GM21390 (cell line): Measurements from ENCODE around the gene ST8SIA1.
"Not testable (repeated sequence)": the region's sequence is repeated elsewhere in the genome, so short reads cannot be mapped to it uniquely, and the experiment has no call there.

Source experiments
- ATAC-seq: cut with Tn5 transposase; IDR thresholded peaks from one replicate; pipeline ENCODE4 v1.9.1; 2021; ENCODE audit not compliant: unreplicated experiment

Gene ST8SIA1, protein sequence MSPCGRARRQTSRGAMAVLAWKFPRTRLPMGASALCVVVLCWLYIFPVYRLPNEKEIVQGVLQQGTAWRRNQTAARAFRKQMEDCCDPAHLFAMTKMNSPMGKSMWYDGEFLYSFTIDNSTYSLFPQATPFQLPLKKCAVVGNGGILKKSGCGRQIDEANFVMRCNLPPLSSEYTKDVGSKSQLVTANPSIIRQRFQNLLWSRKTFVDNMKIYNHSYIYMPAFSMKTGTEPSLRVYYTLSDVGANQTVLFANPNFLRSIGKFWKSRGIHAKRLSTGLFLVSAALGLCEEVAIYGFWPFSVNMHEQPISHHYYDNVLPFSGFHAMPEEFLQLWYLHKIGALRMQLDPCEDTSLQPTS

DNA sequence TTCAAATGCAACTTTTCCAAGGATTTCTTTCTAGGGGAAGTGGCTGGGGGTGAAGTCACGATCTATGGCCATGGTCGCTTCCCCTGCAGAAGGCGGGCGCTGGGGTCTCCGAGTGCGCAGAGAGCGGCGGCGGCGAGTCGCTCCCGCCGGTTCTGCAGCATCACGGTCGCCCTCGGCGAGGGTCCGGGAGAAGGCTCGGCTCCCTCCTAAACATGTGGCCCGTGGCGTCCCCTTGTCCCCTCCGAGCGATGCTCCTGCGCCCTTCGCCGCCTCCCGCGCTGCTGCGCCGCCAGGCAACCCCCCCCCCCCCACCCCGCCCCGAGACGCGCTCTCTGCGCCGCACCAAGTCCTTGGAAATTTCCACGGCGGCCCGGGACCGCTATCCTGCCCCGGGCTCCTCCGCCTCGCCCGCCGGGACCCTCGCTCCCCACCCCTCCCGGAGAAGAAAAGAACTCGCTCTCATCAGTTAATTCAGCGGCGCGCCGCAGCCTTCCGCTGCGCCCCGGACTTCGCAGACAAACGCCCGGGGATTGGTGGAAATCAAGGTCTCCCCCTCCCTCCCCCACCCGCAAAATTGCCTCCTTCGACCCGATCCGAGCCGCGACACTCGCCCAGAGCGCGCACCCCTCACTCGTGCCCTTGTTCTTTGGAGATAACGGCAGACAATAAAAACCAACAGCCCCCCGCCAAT lies at the start of gene ST8SIA1:
Gene ST8SIA1 (minus strand): TSS at position 298 of the 691 bp plus-strand sequence. CDS start 475 bp downstream, outside the sequence.
- ATAC-seq = no peak

DNA sequence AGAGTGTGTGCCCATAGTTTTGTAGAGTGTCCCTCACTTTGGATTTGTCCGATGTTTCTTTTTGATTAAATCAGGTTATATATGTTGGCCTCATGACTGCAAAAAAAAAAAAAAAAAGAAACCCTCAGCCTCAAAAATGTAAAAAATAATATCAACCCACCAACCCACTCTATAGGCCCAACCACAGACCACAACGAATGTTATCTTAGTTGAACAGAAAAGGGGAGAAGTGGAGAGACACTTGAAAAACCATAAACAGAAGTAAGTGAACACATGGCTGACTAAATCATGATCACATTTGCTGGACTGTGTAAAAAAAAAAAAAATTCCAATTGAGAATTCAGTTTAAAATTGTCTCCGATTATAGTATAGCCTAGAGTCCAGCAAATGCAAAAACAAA lies 45.5 kb upstream of the ST8SIA1 start:
- no peak for ATAC-seq

DNA sequence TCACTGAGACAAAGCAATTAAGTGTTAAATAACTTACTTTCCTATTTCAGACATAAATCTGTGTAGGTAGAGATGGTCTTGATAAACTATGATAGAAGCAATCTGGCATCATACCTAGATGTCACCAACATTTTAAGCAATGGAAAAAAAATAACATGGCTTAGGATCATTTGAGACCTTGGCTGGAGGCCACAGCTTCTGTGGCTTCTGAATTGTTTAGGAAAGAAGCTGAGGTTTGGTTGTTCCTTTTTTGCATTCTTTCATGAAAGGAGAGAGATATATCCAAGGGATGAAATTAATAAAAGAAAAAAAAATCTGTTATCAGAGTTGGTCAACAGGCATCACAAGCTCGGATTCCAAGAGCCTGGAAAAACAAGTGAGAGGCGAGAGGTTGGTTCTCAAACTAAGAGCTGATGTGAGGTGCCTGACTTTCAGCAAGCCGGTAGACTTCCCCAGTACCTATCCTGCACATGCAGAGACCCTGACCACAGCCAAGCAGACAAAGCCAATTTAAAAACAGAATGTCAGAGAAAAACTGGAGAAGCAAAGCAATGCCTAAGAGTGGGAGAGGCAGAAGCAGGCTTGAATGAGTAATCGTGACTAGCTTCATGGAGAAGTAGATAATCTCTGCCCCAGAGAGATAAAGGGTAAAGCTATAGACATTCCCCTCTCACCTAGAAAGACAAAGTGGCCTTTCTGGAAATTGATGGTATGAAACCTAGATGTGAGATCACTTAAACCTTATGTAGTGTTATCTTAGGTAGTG lies 43.4 kb upstream of the ST8SIA1 start:
- ATAC-seq = no peak

DNA sequence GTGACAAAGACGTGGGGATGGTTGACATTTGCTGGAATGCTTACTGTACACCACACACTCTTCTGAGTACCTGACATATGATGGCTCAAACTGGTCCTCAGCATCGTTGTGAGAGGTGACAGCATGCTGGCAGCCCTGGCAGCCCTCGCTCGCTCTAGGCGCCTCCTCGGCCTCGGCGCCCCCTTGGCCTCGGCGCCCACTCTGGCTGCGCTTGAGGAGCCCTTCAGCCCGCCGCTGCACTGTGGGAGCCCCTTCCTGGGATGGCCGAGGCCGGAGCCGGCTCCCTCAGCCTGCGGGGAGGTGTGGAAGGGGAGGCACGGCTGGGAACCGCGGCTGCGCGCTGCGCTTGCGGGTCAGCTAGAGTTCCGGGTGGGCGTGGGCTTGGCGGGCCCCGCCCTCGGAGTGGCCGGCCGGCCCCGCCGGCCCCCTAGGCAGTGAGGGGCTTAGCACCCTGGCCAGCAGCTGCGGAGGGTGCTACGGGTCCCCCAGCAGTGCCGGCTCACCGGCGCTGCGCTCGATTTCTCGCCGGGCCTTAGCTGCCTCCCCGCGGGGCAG lies 42.2 kb upstream of the ST8SIA1 start:
- not testable (repeated sequence) for ATAC-seq

DNA sequence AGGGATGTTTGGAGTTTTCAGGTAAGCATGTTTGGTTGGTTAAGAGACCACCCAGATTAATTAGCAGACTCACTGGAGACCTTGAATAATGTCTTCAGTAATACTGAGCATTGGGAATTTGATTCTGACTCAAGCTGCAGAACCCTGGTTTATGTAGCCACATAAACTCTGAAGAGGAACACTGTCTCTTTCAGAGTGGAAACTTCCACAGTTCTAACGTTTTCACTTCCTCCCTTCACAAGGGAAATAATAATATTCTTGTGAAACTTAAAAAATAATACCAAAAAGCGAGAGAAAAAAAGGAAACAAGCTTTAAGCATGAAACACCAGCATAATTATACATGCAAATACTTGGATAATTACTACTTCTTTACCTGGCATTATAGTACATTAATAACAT lies 40.0 kb upstream of the ST8SIA1 start:
- no peak for ATAC-seq

DNA sequence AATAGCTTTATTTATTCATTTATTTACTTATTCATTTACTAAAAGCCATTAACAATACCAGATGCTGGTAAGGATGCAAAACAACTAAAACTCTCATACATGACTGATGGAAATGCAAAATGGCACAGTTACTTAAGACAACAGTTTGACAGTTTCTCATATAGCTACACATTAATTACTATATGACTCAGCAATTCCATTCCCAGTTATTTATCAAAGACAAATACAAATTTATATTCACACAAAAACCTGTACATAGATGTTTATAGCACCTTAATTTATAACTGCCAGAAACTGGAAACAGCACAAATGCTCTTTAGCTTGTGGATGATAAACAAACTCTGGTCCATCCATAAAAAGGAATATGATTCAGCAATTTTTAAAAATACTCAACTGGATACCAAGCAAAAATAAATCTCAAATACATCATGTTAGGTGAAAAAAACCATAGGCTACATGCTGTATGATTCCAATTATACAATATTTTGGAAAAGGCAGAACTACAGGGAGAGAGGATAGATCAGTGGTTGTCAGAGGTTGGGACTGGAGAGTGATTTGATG lies 37.9 kb upstream of the ST8SIA1 start:
- ATAC-seq = no peak

DNA sequence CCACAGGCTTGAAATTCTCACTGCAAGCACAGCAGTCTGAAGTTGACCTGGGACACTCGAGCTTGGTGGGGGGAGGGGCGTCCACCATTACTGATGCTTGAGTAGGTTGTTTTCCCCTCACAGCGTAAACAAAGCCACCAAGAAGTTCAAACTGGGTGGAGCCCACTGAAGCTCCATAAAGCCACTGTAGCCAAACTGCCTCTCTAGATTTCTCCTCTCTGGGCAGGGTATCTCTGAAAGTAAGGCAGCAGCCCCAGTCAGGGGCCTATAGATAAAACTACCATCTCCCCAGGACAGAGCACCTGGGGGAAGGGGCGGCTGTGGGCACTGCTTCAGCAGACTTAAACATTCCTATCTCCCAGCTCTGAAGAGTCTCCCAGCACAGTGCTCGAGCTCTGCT lies 31.7 kb upstream of the ST8SIA1 start:
- no peak for ATAC-seq

DNA sequence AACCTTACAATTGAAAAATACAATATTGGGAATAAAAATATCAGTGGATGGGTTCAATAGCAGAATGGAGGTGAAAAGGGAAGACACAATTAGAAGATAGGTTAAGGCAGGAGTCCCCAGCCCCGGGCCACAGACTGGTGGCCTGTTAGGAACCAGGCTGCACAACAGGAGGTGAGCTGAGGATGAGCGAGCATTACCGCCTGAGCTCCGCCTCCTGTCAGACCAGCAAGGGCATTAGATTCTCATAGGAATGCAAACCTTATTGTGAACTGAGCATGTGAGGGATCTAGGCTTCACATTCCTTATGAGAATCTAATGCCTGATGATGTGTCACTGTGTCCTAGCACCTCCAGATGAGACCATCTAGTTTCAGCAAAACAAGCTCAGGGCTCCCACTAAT lies 27.3 kb upstream of the ST8SIA1 start:
- ATAC-seq = no peak

DNA sequence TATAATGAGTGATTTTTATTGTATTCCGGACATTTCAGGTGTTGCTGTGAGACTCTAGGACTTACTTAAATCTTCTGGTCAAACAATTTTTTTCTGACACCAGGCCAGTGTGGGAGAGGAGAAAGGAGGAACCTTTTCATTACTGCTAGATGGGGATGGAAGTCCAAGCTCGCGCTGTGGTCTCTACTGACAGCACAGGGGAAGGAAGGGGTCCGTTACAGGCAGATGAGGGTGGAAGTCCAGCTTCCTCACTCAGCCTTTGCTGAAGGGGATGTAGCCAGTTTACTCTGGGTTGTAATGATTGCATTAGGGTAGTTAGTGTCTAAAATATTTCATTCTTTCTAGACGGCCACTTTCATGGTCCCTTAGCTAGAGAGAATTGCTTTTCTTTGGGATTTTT lies 26.3 kb upstream of the ST8SIA1 start:
- no peak for ATAC-seq

DNA sequence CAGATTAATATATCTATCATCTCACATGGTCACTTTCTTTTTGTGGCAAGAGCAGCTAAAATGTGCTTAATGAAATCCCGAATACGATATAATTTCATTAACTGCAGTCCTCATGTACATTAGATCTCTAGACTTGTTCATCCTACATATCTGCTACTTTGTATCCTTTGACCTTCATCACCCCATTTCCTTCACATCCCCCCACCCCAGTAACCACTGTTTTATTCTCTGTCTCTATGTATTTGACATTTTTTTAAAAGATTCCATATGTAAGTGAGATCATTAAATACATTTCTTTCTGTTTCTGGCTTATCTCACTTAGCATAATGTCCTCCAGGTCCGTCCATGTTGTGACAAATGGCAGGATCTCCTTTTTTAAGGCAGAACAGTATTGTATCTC lies 23.0 kb upstream of the ST8SIA1 start:
- ATAC-seq = no peak

DNA sequence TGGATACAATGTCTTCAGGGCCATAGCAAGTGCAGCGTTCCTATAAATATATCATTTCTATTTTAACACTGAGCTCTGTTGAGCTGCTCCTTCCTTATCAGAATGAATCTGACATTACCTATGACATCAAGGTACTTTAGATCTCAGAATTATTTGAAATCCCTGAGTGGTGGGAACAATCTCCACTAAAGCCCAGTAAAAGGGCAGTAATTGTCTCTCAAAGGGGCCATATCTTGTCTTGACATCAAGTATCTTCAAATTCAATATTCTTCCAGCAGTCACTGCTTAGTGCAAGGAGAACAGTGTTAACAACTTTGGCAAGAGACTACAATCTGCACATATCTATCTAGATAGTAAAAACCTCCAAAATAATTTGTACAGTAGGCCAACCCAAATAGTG lies 21.7 kb upstream of the ST8SIA1 start:
- ATAC-seq = no peak

DNA sequence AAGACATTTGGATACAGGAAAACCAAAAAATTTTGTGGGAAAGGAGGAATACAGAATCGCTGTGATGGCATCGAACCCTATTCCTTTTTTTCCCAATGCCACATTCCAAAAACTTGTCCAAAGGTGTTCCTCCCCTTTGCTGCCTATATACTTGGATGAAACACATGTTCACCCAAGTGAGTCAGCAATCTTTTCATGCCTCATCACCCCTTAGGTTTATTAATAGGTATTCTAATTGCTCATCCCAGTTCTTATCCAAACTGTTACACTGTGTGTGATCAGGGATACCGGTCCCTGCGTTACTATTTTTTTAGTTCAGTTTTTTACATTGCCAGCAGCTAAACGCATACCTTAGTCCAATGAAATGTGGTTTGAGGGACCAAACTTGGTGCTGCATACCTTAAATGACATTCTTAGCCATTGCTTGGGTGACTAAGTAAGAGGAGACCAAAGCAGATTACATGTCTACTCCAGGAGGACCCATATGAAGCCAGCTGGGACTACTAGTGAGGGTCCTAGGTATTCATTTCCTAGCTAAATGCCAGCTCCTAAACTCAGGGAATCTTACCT lies 20.6 kb upstream of the ST8SIA1 start:
- no peak for ATAC-seq

DNA sequence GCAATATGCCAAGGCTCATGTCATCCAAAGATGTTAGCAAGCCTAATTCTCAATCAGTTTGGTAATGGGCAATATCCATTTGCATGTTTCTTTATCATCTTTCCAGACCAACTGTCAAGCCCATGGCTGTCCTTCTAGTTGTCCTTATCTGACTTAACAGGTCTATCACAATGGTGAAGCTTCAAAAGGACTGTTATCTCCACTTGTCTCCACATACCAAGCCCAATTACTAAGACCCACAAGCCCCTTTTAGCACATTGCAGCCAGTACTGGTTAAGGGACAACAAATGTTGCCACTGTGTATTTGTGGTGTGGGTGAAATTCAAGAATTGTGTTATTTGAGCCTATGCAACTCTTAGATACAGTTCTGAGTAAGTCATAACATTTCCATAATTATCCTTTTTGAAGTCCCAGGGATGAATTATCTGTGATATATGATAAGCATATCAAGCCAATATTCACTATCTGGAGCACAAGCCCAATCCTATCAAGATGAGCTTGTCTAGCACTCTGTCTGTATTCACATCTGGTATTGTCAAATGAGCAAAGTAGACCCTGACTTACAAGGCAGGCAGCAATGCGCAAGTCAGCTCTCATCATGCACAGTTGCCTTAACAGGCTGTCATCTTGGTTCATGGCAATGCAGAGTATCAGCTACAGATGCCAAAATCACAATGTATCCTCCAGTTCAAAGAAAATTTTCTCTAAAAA lies 19.3 kb upstream of the ST8SIA1 start:
- no peak for ATAC-seq

DNA sequence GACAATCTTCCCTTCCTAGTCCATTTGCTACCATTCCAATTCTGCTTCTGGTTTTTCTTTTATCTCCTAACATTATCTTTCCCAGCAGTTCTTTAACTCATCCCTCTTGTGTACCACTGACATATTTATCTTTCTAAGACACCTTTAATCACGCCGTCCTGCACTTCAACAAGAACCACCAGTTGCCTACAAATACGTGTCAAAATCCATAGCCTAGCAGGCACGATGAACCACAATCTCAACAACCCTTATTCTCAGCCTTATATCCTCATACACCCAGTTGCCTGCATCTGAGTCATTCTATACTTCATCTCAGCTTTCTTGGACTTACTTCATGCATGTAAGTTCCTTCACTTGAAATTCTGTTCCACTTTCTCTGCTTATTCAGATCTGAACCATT lies 16.4 kb upstream of the ST8SIA1 start:
- ATAC-seq = no peak

DNA sequence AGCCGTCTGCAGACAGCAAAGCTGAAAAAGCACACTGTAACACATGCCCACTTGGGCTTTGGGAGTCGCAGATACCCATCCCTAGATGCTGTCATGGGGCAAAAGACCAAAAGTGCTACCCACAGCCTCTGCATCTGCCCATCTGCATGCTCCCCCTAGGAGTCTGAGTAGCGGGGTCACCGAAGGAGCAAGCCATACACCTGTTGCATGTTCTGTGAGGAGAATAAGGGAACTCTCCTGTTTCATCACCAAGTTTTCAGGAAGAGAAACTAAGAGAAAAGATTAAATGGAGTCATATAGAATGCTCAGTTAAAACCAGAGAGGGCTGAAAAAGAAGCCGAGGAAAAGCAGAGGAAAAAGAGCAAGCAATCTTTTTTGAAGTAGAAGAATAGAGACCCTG lies 13.7 kb upstream of the ST8SIA1 start:
- no peak for ATAC-seq

DNA sequence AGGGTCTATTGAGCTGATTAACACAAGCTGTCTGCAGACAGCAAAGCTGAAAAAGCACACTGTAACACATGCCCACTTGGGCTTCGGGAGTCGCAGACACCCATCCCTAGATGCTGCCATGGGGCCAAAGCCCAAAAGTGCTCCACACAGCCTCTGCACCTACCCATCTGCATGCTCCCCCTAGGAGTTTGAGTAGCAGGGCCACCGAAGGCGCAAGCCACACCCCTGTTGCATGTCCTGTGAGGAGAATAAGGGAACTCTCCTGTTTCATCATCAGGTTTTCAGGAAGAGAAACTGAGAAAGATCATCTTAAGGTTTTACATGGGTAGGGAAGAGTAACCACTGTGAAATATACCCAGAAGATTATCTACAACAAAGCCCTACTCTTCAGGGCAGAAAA lies 5.6 kb upstream of the ST8SIA1 start:
- ATAC-seq = no peak

DNA sequence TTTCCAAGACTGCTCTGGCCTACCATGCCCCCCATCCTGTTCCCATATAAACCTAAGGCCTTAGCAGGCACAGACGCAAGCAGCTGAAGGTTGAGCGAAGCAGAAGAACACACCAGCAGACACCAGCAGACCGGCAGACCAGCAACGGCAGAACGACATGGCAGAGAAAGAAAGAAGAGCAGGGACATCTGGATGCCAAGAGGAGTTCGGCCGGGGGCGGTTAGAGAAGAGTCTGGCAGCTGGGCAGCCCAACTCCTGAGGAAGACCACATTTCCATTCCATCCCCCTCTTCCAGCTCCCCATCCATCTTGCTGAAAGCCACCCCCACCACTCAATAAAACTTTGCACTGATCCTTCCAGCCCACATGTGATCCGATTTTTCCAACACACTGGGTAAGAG lies 5.2 kb upstream of the ST8SIA1 start:
- no peak for ATAC-seq

DNA sequence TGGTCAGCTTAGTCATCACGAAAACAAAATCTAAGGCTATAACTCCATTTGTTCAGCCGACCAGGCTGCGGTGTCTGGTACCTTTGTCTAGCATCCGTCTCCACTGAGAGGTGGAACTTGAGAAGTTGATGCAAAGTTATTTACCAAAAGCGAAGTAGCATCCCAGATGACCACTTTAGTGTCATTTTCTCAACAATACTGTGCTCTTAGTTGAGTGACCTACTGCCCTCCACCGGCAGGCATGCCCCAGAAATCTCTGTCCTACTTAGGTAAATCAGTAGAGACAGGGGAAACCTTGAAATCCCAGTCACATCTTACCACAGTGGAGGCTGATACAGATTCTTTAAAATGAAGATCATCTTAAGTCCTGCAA lies 1.3 kb upstream of the ST8SIA1 start:
- ATAC-seq = peak; percentile 5

DNA sequence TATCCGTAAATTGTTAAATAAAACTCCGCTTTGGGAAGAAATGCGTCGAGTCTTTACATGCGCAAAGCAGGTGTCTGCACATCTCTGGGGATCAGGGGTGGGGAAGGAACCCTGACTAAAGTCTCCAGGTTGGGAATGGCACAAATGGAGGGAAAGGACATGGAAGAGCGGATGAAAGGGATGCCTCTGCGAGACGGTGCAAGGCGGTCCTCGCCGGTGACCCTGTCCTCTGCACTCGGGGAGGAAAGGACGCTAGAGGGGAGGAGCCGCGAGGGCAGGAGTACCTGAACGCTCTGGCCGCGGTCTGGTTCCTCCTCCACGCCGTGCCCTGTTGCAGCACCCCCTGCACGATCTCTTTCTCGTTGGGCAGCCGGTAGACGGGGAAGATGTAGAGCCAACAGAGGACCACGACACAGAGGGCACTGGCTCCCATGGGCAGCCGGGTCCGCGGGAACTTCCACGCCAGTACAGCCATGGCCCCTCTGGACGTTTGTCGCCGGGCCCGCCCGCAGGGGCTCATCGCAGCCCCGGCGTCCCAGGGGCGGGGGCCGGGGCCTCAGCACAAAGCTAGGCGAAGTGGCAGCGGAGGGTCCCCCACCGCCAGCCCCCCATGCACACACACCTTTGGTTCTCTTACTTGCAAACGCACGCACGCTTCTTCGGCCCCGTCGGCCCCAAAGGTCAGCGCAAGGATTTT lies 646 bp downstream of the ST8SIA1 start:
- ATAC-seq = no peak

DNA sequence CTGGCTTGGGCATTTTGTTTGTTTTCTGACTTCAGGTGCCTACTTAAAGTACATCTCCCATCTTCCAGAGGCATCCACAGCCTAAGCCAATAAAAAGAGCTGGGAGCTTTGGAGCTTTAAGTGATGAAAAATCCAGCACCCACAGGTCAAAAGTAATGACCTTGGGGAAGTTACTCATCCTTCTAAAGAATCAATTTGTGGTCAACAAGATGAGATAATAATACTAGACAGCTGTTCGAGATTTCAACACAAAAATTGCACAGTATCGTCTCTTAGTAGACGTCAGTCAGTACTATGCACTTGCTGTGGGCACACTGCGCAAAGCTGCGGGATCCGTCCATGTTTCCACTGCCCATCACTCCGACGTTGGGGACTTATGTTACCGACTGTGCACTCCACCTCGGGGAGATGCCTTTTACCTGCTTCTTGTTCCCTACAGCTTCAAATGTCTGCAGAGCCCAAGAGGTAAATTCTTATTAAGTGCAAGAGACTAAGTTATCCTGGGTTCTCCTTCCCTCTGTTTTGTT lies 1.3 kb downstream of the ST8SIA1 start:
- ATAC-seq = no peak
